Left lung (tissue), 10 donors: ENCODE data around the gene SCAMP4. TPM values are rescaled to one million over a fixed set of nuclear protein-coding genes. Genes with fewer than 3 reads are reported as not detected.

ENCODE experiments used
- ATAC-seq: fragments of 200-7000 bp; cut with Tn5 transposase; one replicate; pipeline ENCODE4 v1.9.1; 2020; ENCODE audit warnings: moderate library complexity
- DNase-seq, 4 donors: peaks; one replicate each; pipeline ENCODE4 v3.0.0-alpha.2; 2013 to 2020
- H3K27ac ChIP-seq, 2 donors: fragments of 200-600 bp; sonication (generic) in 1 of 2; one replicate each; pipeline versions ENCODE4 v1.5.0 to v1.8.0; 2020 to 2021
- H3K27me3 ChIP-seq, 2 donors: fragments of 200-600 bp; sonication (generic) in 1 of 2; one replicate each; pipeline versions ENCODE4 v1.5.0 to v1.8.0; 2020 to 2021
- H3K36me3 ChIP-seq, 2 donors: fragments of 200-600 bp; sonication (generic) in 1 of 2; one replicate each; pipeline versions ENCODE4 v1.5.0 to v1.8.0; 2020 to 2021
- H3K4me1 ChIP-seq, 2 donors: fragments of 200-600 bp; one replicate each; pipeline ENCODE4 v1.8.0; 2021
- H3K4me3 ChIP-seq, 2 donors: fragments of 200-600 bp; sonication (generic) in 1 of 2; one replicate each; pipeline versions ENCODE4 v1.5.0 to v1.8.0; 2020 to 2021; ENCODE audit warnings: mild to moderate bottlenecking in 1 of 2
- H3K9me3 ChIP-seq, 2 donors: fragments of 200-600 bp; sonication (generic) in 1 of 2; one replicate each; pipeline versions ENCODE4 v1.5.0 to v1.8.0; 2020 to 2021
- intact Hi-C, 2 donors: fragments of 100-400 bp; cut with DNase I; formaldehyde crosslinking; loops; one replicate each; pipeline versions ENCODE4 v1.11.2 to v1.14.2; 2022
- polyA plus RNA-seq, 6 donors: library from polyadenylated mRNA; unstranded; fragments of 120-200 nt; gene quantifications; one replicate each; pipeline ENCODE4 v1.2.1, GENCODE V29; 2013; ENCODE audit not compliant: insufficient read length in 6 of 6
- total RNA-seq, 2 donors: library from RNA; stranded (reverse); fragmentation: NEBNext Ultra II Directional; extraction: Animal tissue kit (Norgen Biotek cat#: 25700); gene quantifications; one replicate each; pipeline ENCODE4 v1.2.1, GENCODE V29; 2021
- TF ChIP-seq, protein P1 (sequence below), 2 donors: fragments of 200-600 bp; sonication (generic) in 1 of 2; IDR thresholded peaks; one replicate each; pipeline versions ENCODE4 v1.5.0 to v1.8.0; 2021; ENCODE audit warnings: antibody characterized with exemption in 2 of 2
- donor health status: DM: no; HTN: yes; CAD: no.
- donor health status: DM: no; HTN: no; CAD: no.

The SCAMP4 gene
- total and polyA plus RNA-seq, 8 donors = 54.5 to 86.6 (median 70.1) TPM

DNA sequence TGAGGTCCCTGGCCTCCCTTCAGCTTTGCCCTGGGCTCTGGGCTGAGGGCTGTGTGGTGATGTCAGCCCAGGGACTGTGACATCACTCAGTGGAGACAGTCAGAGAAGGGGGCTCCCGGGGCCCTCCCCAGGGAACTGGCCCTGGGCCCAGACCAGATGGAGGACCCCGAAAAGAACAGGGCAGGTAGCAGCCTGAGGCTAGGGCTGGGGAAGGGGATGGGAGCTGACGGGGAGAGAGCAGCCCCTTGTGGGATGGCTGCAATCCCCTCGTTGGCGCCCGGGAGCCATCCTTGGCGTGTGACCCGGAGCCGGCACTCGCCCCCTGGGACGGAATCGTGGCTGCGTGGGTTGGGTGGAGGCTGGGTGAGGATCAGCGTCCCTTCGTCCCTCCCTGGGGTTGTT lies 49.3 kb downstream of the SCAMP4 start:
- TF ChIP-seq, protein P1, sequence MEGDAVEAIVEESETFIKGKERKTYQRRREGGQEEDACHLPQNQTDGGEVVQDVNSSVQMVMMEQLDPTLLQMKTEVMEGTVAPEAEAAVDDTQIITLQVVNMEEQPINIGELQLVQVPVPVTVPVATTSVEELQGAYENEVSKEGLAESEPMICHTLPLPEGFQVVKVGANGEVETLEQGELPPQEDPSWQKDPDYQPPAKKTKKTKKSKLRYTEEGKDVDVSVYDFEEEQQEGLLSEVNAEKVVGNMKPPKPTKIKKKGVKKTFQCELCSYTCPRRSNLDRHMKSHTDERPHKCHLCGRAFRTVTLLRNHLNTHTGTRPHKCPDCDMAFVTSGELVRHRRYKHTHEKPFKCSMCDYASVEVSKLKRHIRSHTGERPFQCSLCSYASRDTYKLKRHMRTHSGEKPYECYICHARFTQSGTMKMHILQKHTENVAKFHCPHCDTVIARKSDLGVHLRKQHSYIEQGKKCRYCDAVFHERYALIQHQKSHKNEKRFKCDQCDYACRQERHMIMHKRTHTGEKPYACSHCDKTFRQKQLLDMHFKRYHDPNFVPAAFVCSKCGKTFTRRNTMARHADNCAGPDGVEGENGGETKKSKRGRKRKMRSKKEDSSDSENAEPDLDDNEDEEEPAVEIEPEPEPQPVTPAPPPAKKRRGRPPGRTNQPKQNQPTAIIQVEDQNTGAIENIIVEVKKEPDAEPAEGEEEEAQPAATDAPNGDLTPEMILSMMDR (IDR thresholded peaks at IDR 0.05) = no peak
- Histone ChIP-seq H3K27ac (no peak overlapping the region), H3K4me1 (peaks cover 0 to 12% of the 10 kb centered on the region in 2 donors), H3K36me3 (peaks cover 0 to 30% of the 10 kb centered on the region in 2 donors), H3K4me3 (no peak overlapping the region), H3K9me3 (no peaks in the 10 kb centered on the region), H3K27me3 (no peaks in the 10 kb centered on the region)
- intact Hi-C loops = no loop called here
- ATAC-seq (no peak), DNase-seq (peak in 1 of 4 donors; percentile 59)

DNA sequence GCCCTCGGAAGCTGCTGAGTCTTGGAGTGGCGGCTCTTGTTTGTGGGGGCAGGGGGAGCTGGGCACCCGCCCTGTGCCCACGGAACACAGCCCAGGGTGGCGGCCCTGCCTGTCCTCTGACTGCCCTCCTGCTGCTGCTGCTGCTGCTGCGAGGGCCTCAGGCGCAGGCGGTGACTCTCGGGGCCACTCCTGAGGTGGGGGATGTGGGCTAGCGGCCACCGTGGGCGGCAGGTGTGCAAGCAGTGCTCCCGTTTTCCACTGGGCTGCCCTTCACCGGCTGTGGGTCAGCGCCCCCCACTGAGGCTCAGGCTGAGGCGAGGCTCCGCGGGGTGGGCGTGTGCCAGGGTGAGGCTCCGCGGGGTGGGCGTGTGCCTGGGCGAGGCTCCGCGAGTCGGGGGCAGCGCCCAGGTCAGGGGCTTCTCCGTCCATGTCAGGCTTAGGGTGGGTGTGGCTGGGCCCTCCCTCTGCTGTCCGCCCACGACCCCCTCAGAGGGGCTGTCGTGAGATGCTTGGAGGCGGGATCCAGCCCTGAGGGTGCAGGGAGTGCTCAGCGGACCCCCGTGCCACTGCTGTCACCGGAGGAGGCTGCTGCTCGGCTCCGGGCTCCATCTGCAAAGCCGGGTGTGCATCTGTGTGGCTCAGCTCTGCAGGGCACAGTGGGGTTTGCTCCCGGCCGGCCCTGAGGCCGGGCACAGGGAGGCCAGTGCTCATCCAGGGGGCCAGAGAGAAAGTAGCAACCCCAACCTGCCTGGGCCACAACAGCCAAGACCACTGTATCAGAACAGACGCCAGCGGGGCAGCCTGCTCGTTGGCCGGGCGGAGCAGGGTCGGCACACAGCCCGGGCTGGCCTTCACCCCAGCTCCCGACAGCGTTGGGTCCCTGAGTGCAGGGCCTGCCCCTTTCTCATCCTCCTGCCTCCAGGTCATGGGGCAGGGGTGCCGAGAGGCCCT lies 50.2 kb downstream of the SCAMP4 start:
- no peaks in the 10 kb centered on the region for H3K9me3 ChIP-seq
- no peak overlapping the region for H3K27ac ChIP-seq
- DNase-seq (peak in 1 of 4 donors; percentile 57), ATAC-seq (no peak)
- H3K27me3 ChIP-seq = no peaks in the 10 kb centered on the region
- H3K4me3 ChIP-seq = no peak overlapping the region
- intact Hi-C loops = no loop called here
- TF ChIP-seq, protein P1 (IDR thresholded peaks at IDR 0.05) = no peak
- H3K36me3 ChIP-seq = peaks cover 0 to 30% of the 10 kb centered on the region in 2 donors
- peaks cover 0 to 12% of the 10 kb centered on the region in 2 donors for H3K4me1 ChIP-seq

DNA sequence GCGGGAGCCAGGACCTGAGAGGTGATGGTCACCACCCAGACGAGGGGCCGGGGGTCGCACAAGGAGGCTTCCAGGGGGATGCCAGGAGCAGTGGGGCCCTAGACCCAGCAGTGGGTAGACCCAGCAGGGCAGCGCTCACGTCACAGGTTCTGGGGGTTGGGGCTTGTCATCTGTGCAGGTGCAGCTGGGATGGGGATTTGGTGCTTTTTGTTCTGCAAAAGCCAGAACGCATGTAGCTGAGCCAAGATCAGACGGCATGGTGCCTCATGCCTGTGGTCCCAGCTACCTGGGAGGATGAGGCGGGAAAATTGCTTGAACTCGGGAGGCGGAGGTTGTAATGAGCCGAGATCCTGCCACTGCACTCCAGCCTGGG lies 50.9 kb downstream of the SCAMP4 start:
- Histone ChIP-seq H3K36me3 (peaks cover 0 to 36% of the 10 kb centered on the region in 2 donors), H3K4me1 (peaks cover 0 to 12% of the 10 kb centered on the region in 2 donors), H3K9me3 (no peaks in the 10 kb centered on the region), H3K27ac (no peak overlapping the region), H3K4me3 (no peak overlapping the region), H3K27me3 (no peaks in the 10 kb centered on the region)
- intact Hi-C loops = no loop called here
- TF ChIP-seq, protein P1 (IDR thresholded peaks at IDR 0.05) = no peak
- DNase-seq = no peak
- no peak for ATAC-seq

DNA sequence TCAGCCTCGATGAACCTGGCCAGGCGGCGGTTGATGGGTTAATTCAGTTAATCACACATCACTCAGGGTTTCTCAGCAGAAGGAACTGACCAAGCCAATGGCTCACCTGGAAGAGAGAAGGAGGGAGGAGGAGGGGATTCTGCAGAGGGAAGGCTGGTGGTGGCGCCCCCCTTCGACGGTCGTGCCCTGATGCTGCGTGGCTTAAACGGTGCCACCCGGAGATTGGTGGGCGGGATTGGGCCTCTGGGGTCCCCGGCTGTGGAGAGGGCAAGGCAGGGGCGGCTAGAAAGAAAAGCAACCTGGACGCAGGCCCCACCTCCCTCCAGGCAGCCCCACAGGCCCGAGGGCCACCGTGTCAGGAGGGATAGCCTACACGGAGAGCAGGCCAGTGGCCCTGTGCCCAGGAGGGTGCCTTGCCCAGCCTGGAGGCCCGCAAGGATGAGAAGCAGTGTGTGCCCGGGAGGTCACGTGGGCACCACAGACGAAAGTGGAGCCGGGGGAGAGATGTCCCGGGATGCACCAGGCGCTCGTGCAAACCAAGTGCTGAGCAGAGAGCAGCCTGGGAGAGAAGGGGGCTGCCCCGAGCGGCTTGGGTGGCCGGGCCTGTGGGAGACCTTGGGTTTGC lies 51.8 kb downstream of the SCAMP4 start:
- DNase-seq (peak in 1 of 4 donors; percentile 72), ATAC-seq (no peak)
- no peaks in the 10 kb centered on the region for H3K9me3 ChIP-seq
- TF ChIP-seq, protein P1 (IDR thresholded peaks at IDR 0.05) = no peak
- no peak overlapping the region for H3K27ac ChIP-seq
- H3K4me3 ChIP-seq = no peak overlapping the region
- no peaks in the 10 kb centered on the region for H3K27me3 ChIP-seq
- H3K36me3 ChIP-seq = peaks cover 0 to 34% of the 10 kb centered on the region in 2 donors
- H3K4me1 ChIP-seq = peaks cover 0 to 12% of the 10 kb centered on the region in 2 donors
- intact Hi-C loops = no loop called here
